HepG2 (cell line): Measurements from ENCODE around the gene NPIPB6.

Experiments used
- POLR2AphosphoS5 ChIP-seq: IDR thresholded peaks from 2 replicates; pipeline ENCODE4 v1.6.1; 2012; ENCODE audit warnings: low read depth, low read length
- TF ChIP-seq, protein P1 (sequence below): sonication (generic); formaldehyde crosslinking; IDR thresholded peaks from 2 replicates; pipeline ENCODE4 v1.4.0; 2020; ENCODE audit warnings: missing genetic modification reagents

DNA sequence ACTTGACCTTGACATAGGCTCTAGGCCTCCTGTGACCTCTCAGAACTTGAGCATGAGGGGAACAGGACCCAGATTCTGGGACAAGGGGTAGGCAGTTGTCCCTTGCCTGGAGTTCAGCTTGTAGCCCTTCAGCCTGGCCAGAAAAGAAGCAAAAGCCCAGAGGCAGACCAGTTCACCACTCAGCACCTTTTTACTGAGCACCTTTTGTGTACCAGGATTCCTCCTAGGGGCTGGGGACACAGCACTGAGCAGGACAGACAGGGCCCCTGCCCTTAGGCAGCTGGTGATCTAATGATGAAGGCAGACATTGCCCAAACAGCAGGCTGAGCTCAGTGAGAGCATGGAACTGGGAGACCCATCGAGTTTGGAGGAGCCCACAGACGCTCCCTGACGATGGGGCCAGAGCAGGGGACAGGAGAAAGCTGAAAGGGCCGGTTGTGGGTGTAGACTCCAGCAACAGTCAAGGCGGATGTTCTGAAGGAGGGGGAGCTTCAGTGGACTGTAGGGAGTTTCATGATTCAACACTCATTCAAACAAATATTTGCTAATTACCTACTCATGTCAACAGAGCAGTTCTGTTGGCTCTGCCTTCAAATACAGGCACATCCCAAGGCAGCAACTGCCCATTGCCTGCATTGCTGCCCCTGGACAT lies 38.9 kb downstream of the NPIPB6 start:
- no peak for TF ChIP-seq POLR2AphosphoS5
- TF ChIP-seq, protein P1, sequence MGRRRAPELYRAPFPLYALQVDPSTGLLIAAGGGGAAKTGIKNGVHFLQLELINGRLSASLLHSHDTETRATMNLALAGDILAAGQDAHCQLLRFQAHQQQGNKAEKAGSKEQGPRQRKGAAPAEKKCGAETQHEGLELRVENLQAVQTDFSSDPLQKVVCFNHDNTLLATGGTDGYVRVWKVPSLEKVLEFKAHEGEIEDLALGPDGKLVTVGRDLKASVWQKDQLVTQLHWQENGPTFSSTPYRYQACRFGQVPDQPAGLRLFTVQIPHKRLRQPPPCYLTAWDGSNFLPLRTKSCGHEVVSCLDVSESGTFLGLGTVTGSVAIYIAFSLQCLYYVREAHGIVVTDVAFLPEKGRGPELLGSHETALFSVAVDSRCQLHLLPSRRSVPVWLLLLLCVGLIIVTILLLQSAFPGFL (CRISPR knock-in tag), result no peak
